K562 (cell line): ENCODE results near the gene MAGEA4. TPM values are rescaled to one million over a fixed set of nuclear protein-coding genes. Genes with fewer than 3 reads are reported as not detected.

Experiments
- ATAC-seq: fragments of 200-7000 bp; cut with Tn5 transposase; 3 replicates; pipeline ENCODE4 v1.9.1; 2020; ENCODE audit warnings: moderate library complexity
- BruUV-seq: library from RNA; stranded (reverse); fragments of 400-500 nt; replicated peaks from 2 replicates; lab custom pipeline; 2021; lab: Mats Ljungman, UMichigan
- CTCF ChIA-PET: fragments of 300-600 bp; formaldehyde crosslinking; extraction: SDS; loops from one replicate; lab custom pipeline; 2021; ENCODE audit warnings: low intra/inter-chr PET ratio; lab: Yijun Ruan, JAX
- POLR2A ChIA-PET: fragments of 300-600, 350-650 bp; sonication (Branson Sonifier 250); formaldehyde crosslinking; extraction: SDS; loops from one replicate; lab custom pipeline; 2021; ENCODE audit warnings: antibody characterized with exemption, inconsistent platforms; lab: Yijun Ruan, JAX
- DNase-seq, 4 experiments: peaks; one replicate each; pipeline versions ENCODE4 v3.0.0 to v3.0.0-alpha.2; 2011 to 2018; ENCODE audit warnings: low spot score in 3 of 4, mixed read lengths in 3 of 4; ENCODE audit errors: extremely low read depth in 1 of 4
- FAIRE-seq: peaks from 2 replicates; lab custom pipeline; 2011; peaks lifted over from hg19 to GRCh38; lab: Jason Lieb, UNC
- H2AFZ ChIP-seq: 2 replicates; pipeline ENCODE4 v1.6.0; 2011; ENCODE audit warnings: low read depth, low read length, control low read depth, inconsistent platforms
- H3K27ac ChIP-seq: fragments of 200-600 bp; 3 replicates; pipeline ENCODE4 v1.8.0; 2011; ENCODE audit warnings: low read depth, mild to moderate bottlenecking, control low read depth, inconsistent platforms, low read length, moderate library complexity, mixed read lengths; ENCODE audit errors: extremely low read depth
- H3K27me3 ChIP-seq, 2 experiments: fragments of 300-600 bp in 1 of 2; 2 replicates in 1 of 2; 3 replicates in 1 of 2; pipeline versions ENCODE4 v1.6.0 to v1.8.0; 2011; ENCODE audit warnings: inconsistent platforms in 2 of 2, low read length in 2 of 2, mild to moderate bottlenecking in 1 of 2, mixed read lengths in 1 of 2, moderate library complexity in 1 of 2; ENCODE audit not compliant: control insufficient read depth in 2 of 2, insufficient read depth in 2 of 2
- H3K36me3 ChIP-seq: fragments of 300-600 bp; 3 replicates; pipeline ENCODE4 v1.8.0; 2011; ENCODE audit warnings: mild to moderate bottlenecking, low read length, inconsistent platforms; ENCODE audit not compliant: control insufficient read depth, insufficient read depth
- H3K4me1 ChIP-seq, 2 experiments: fragments of 200-600 bp in 1 of 2; replicated peaks in 1 of 2; 2 replicates in 1 of 2; 3 replicates in 1 of 2; pipeline versions ENCODE4 v1.5.1 to v1.8.0; 2011; ENCODE audit warnings: inconsistent platforms in 2 of 2, low read length in 2 of 2, mild to moderate bottlenecking in 1 of 2, mixed read lengths in 1 of 2, moderate library complexity in 1 of 2; ENCODE audit not compliant: control insufficient read depth in 2 of 2, insufficient read depth in 2 of 2
- H3K4me2 ChIP-seq: 2 replicates; pipeline ENCODE4 v1.6.1; 2011; ENCODE audit warnings: low read length, control low read depth, inconsistent platforms, mixed read lengths; ENCODE audit not compliant: insufficient read depth
- H3K4me3 ChIP-seq: fragments of 200-600 bp; sonication (generic), shearing (Covaris generic); 2 replicates; pipeline ENCODE4 v1.5.1; 2016; ENCODE audit warnings: control low read depth, inconsistent platforms
- H3K79me2 ChIP-seq: fragments of 200-600 bp; 3 replicates; pipeline ENCODE4 v1.8.0; 2011; ENCODE audit warnings: low read length, inconsistent platforms; ENCODE audit not compliant: control insufficient read depth, insufficient read depth
- H3K9ac ChIP-seq, 2 experiments: 2 replicates each; pipeline versions ENCODE4 v1.6.0 to v1.6.1; 2011; ENCODE audit warnings: low read depth in 2 of 2, low read length in 2 of 2, control low read depth in 1 of 2, inconsistent platforms in 1 of 2, mild to moderate bottlenecking in 1 of 2, mixed read lengths in 1 of 2; ENCODE audit not compliant: insufficient read depth in 1 of 2
- H3K9me1 ChIP-seq: one replicate; pipeline ENCODE4 v1.6.0; 2011; ENCODE audit warnings: inconsistent platforms, mild to moderate bottlenecking, low read length, moderate library complexity; ENCODE audit not compliant: control insufficient read depth, insufficient read depth
- H3K9me3 ChIP-seq: replicated peaks from 2 replicates; pipeline ENCODE4 v1.5.1; 2011; ENCODE audit warnings: low read depth, low read length, inconsistent platforms; ENCODE audit not compliant: control insufficient read depth, insufficient read depth
- H4K20me1 ChIP-seq: replicated peaks from 2 replicates; pipeline ENCODE4 v1.6.1; 2011; ENCODE audit warnings: low read length, inconsistent platforms, mixed read lengths; ENCODE audit not compliant: control insufficient read depth, insufficient read depth
- C11orf30 ChIP-seq: fragments of 450-650 bp; IDR thresholded peaks from 2 replicates; pipeline ENCODE4 v1.6.1; 2016; ENCODE audit warnings: low read depth, mild to moderate bottlenecking
- DEAF1 ChIP-seq: fragments of 450-650 bp; formaldehyde crosslinking; IDR thresholded peaks from 2 replicates; pipeline ENCODE4 v1.4.0; 2020; ENCODE audit warnings: mild to moderate bottlenecking, moderate library complexity
- ETS2 ChIP-seq: IDR thresholded peaks from 2 replicates; pipeline ENCODE4 v1.6.1; 2016; ENCODE audit warnings: borderline replicate concordance, missing genetic modification characterization, mild to moderate bottlenecking, moderate library complexity, missing compliant biosample characterization; ENCODE audit not compliant: poor library complexity, severe bottlenecking
- LCOR ChIP-seq: sonication (generic); formaldehyde crosslinking; IDR thresholded peaks from 2 replicates; pipeline ENCODE4 v1.8.0; 2022; ENCODE audit warnings: mild to moderate bottlenecking, missing genetic modification reagents
- MAFK ChIP-seq: IDR thresholded peaks from 2 replicates; pipeline ENCODE4 v1.6.1; 2011; ENCODE audit warnings: low read length, improper control_type of control experiment
- NEUROD1 ChIP-seq: fragments of 150-350 bp; IDR thresholded peaks from 2 replicates; pipeline ENCODE4 v1.6.1; 2014; ENCODE audit warnings: borderline replicate concordance, low read length, low read depth; ENCODE audit not compliant: partially characterized antibody
- RBM14 ChIP-seq: fragments of 200-400 bp; formaldehyde crosslinking; IDR thresholded peaks from 2 replicates; pipeline ENCODE4 v1.6.1; 2018; ENCODE audit warnings: low read depth, mild to moderate bottlenecking, low read length, moderate library complexity, borderline replicate concordance; ENCODE audit not compliant: insufficient read depth
- SMAD1 ChIP-seq: fragments of 150-350 bp; IDR thresholded peaks from 2 replicates; pipeline ENCODE4 v1.6.1; 2014; ENCODE audit warnings: low read length, low read depth; ENCODE audit not compliant: partially characterized antibody
- TSC22D4 ChIP-seq: fragments of 450-650 bp; IDR thresholded peaks from 2 replicates; pipeline ENCODE4 v1.6.1; 2016; ENCODE audit warnings: missing genetic modification characterization, missing biosample characterization, control low read depth
- ZFP30 ChIP-seq: fragments of 250-450 bp; sonication (Bioruptor Pico); IDR thresholded peaks from 2 replicates; pipeline ENCODE4 v1.8.0; 2022; ENCODE audit warnings: moderate library complexity, mild to moderate bottlenecking, inconsistent platforms, borderline replicate concordance
- ZNF165 ChIP-seq: fragments of 250-450 bp; sonication (Bioruptor Pico); IDR thresholded peaks from 2 replicates; pipeline ENCODE4 v1.4.0; 2020; ENCODE audit warnings: borderline replicate concordance
- ZNF316 ChIP-seq: fragments of 450-650 bp; IDR thresholded peaks from 2 replicates; pipeline ENCODE4 v1.6.1; 2016
- ZNF445 ChIP-seq: fragments of 250-450 bp; sonication (Bioruptor Pico); IDR thresholded peaks from 2 replicates; pipeline ENCODE4 v1.4.0; 2020; ENCODE audit warnings: low read depth, mild to moderate bottlenecking, moderate library complexity
- WGBS: fragments of 100-300 bp; shearing (Covaris generic); methylation state at CpG from one replicate; pipeline ENCODE4 v1.1.6; 2016; ENCODE audit warnings: low coverage, mixed read lengths; ENCODE audit not compliant: insufficient coverage; ENCODE audit errors: missing lambda C conversion rate; 5-methylcytosine and 5-hydroxymethylcytosine counted together
- in situ Hi-C: fragments of 300-500 bp; cut with MboI; formaldehyde crosslinking; loops from 4 replicates; pipeline ENCODE4 v1.15.0; 2018; ENCODE audit warnings: inconsistent platforms, mixed read lengths
- intact Hi-C: fragments of 100-400 bp; cut with micrococcal nuclease; formaldehyde crosslinking; loops from 2 replicates; pipeline ENCODE4 v1.14.2; 2022
- polyA plus RNA-seq, 8 experiments: library from polyadenylated mRNA; depleted of rRNA in 4 of 8; stranded (reverse) in 5 of 8; unstranded in 3 of 8; fragments of >200 nt; fragmentation: Nextera tagmentation in 2 of 8; fragmentation: Illumina TruSeq in 1 of 8; extraction: Ambion mirVana in 2 of 8; extraction: Trizol in 1 of 8; gene quantifications; 2 replicates each; pipeline versions ENCODE4 v1.2.1 to v1.2.3, GENCODE V29; 2011 to 2014; ENCODE audit warnings: inconsistent platforms in 1 of 8, missing spikeins in 1 of 8
- total RNA-seq, 7 experiments: library from RNA; depleted of rRNA in 6 of 7; stranded (reverse); fragments of >200 nt in 6 of 7; fragmentation: Illumina TruSeq in 2 of 7; extraction: Trizol in 2 of 7; gene quantifications; 2 replicates each; pipeline versions ENCODE4 v1.2.1 to v1.2.3, GENCODE V29; 2011 to 2021; ENCODE audit warnings: low replicate concordance in 1 of 7
- TF ChIP-seq, protein P1 (sequence below): fragments of 450-650 bp; IDR thresholded peaks from 2 replicates; pipeline ENCODE4 v1.7.0; 2016; ENCODE audit warnings: borderline replicate concordance
- TF ChIP-seq, protein P2 (sequence below): sonication (generic); formaldehyde crosslinking; IDR thresholded peaks from 2 replicates; pipeline ENCODE4 v1.8.1; 2023; ENCODE audit warnings: mild to moderate bottlenecking, missing genetic modification reagents

MAGEA4 gene
- total and polyA plus RNA-seq, 9 of the 15 experiments (the other 6 are each of a cell fraction or from before 2014, with no cell fraction given): 0.42 to 1.9 (median 0.69) TPM

- no peaks in the 10 kb centered on the region for H3K79me2 ChIP-seq
- POLR2A ChIA-PET: no interaction called here
- no peak for DNase-seq
- in situ Hi-C loops (loop anchor here (10.0 kb wide), 1 partner anchor 139 kb away; no protein-coding TSS in a partner anchor), intact Hi-C loops (no loop called here)
- no peaks in the 10 kb centered on the region for H3K9me3 ChIP-seq
- no peak overlapping the region for H3K4me3 ChIP-seq
- no TSS peak for BruUV-seq
- H3K27me3 ChIP-seq: peaks cover 0 to 10% of the 10 kb centered on the region in 2 experiments; a peak in 3 of 5 replicates
- ATAC-seq: no peak
- H2AFZ ChIP-seq: no peak overlapping the region
- no peaks in the 10 kb centered on the region for H3K9me1 ChIP-seq
- no peaks in the 10 kb centered on the region for H4K20me1 ChIP-seq
- H3K27ac ChIP-seq: no peak overlapping the region
- 57% methylated on average over 6 of the region's 6 CpGs for WGBS
- H3K4me2 ChIP-seq: no peak overlapping the region
- FAIRE-seq: no peak
- CTCF ChIA-PET: no interaction called here
- H3K9ac ChIP-seq: no peak overlapping the region
- H3K4me1 ChIP-seq: no peaks in the 10 kb centered on the region
- H3K36me3 ChIP-seq: no peaks in the 10 kb centered on the region
- TF ChIP-seq RBM14 (no peak), C11orf30 (peak; percentile 49; the same call in 1 of the 2 replicates), ZNF445 (CRISPR knock-in tag) (no peak), DEAF1 (CRISPR knock-in tag) (no peak), ZFP30 (CRISPR knock-in tag) (no peak), TSC22D4 (tag) (no peak), ZNF316 (peak; percentile 48), NEUROD1 (no peak), ETS2 (tag) (no peak), LCOR (CRISPR knock-in tag) (no peak), ZNF165 (no peak), MAFK (peak; percentile 23; the same call in 1 of the 2 replicates), SMAD1 (no peak)
- TF ChIP-seq, protein P1, sequence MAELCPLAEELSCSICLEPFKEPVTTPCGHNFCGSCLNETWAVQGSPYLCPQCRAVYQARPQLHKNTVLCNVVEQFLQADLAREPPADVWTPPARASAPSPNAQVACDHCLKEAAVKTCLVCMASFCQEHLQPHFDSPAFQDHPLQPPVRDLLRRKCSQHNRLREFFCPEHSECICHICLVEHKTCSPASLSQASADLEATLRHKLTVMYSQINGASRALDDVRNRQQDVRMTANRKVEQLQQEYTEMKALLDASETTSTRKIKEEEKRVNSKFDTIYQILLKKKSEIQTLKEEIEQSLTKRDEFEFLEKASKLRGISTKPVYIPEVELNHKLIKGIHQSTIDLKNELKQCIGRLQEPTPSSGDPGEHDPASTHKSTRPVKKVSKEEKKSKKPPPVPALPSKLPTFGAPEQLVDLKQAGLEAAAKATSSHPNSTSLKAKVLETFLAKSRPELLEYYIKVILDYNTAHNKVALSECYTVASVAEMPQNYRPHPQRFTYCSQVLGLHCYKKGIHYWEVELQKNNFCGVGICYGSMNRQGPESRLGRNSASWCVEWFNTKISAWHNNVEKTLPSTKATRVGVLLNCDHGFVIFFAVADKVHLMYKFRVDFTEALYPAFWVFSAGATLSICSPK: no peak
- TF ChIP-seq, protein P2, sequence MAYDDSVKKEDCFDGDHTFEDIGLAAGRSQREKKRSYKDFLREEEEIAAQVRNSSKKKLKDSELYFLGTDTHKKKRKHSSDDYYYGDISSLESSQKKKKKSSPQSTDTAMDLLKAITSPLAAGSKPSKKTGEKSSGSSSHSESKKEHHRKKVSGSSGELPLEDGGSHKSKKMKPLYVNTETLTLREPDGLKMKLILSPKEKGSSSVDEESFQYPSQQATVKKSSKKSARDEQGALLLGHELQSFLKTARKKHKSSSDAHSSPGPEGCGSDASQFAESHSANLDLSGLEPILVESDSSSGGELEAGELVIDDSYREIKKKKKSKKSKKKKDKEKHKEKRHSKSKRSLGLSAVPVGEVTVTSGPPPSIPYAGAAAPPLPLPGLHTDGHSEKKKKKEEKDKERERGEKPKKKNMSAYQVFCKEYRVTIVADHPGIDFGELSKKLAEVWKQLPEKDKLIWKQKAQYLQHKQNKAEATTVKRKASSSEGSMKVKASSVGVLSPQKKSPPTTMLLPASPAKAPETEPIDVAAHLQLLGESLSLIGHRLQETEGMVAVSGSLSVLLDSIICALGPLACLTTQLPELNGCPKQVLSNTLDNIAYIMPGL (CRISPR knock-in tag): no peak
Observed at GRCh38 chrX:151923648-151924047, 11.0 kb downstream of the MAGEA4 start.
